Dedifferentiated amniotic fluid mesenchymal stem cell (primary cell): Measurements from ENCODE around the gene LIPC.
A peak's percentile ranks its signal among the peaks of the same experiment; 100 is the strongest.

Source experiments
- DNase-seq: peaks from one replicate; pipeline ENCODE4 v3.0.0-alpha.2; 2016; ENCODE audit errors: extremely low spot score

LIPC gene

DNA sequence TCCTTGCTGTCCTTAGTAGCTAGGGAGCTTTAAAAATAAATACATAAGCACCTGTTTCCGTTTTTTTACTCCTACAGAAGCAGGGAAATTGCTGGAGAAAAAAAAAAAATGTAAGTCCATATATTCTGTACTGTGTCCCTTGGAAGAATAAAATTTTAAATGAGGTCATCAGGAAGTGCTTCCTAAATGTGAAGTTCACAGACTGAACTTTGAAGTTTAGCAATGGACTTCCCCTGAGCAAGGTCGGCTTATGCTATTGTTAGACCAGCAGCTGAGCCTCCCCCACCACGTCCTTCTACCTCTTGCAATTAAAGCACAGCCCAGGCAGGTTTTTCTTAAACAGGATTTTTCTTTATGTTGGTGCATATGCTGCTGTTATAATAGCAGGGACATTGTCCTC, 26.3 kb downstream of the LIPC start:
- DNase-seq, result no peak

- DNase-seq, result no peak
Measured at GRCh38 chr15:58459045-58459444, 27.3 kb downstream of the LIPC start.

- DNase-seq, result no peak
Measured at GRCh38 chr15:58459560-58459959, 27.8 kb downstream of the LIPC start.

GRCh38 chr15:58460116-58460790, 28.5 kb downstream of the LIPC start:
- DNase-seq, result no peak

GRCh38 chr15:58460872-58461271, 29.1 kb downstream of the LIPC start:
- no peak for DNase-seq

GRCh38 chr15:58462547-58462946, 30.8 kb downstream of the LIPC start:
- DNase-seq, result no peak

- no peak for DNase-seq
Measured at GRCh38 chr15:58462973-58463663, 31.3 kb downstream of the LIPC start.

GRCh38 chr15:58463815-58464650, 32.2 kb downstream of the LIPC start:
- no peak for DNase-seq

DNA sequence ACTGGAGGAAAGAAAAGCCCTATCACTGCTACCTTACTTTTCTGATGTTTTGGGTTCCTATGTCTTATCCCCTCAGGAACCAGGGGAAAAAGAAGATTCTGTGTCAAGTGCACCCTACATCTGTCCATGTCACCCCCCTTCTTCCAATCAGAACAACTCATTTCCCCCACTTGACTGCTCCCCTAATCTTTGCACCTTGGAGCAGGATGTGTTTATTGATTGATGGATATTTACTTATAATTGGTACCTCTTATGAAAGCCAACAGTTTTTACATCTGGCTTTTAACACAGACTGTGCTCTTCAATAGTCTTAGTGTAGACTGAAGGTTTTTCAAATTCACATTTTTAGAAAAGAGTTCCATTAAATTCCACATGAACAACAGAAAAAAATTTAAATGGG, 33.3 kb downstream of the LIPC start:
- DNase-seq, result no peak

GRCh38 chr15:58465866-58466517, 34.2 kb downstream of the LIPC start:
- no peak for DNase-seq

- no peak for DNase-seq
Measured at GRCh38 chr15:58466566-58466965, 34.8 kb downstream of the LIPC start.

DNA sequence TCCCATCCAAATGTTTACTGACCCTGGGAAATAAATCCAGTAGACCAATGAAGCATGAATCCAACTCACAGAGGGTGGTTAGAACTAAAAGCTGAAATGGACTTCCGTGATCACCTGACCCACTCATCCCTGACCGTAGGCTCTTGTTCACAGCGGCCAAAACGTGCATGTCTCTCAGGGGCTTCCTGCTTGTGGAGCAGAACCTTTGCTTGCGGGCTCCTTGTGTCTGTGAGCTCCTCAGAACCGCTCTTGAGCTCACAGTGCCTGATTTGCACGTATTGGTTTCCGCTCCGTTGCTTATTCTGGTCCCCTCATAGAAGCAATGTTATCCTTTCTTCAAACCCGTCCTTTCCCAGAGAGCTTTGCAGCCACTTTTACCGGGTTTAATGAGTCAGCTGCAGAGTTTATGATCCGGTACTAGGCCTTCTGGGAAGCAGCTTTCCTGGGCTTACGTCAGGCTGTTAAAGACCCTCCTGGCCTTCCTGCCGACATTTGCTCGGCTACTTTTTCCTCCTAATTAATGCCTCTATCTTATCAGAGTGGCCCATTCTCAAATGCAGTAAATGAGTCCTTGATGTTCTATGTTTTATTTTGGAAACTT, 35.4 kb downstream of the LIPC start:
- no peak for DNase-seq

GRCh38 chr15:58467722-58468423, 36.1 kb downstream of the LIPC start:
- no peak for DNase-seq

DNA sequence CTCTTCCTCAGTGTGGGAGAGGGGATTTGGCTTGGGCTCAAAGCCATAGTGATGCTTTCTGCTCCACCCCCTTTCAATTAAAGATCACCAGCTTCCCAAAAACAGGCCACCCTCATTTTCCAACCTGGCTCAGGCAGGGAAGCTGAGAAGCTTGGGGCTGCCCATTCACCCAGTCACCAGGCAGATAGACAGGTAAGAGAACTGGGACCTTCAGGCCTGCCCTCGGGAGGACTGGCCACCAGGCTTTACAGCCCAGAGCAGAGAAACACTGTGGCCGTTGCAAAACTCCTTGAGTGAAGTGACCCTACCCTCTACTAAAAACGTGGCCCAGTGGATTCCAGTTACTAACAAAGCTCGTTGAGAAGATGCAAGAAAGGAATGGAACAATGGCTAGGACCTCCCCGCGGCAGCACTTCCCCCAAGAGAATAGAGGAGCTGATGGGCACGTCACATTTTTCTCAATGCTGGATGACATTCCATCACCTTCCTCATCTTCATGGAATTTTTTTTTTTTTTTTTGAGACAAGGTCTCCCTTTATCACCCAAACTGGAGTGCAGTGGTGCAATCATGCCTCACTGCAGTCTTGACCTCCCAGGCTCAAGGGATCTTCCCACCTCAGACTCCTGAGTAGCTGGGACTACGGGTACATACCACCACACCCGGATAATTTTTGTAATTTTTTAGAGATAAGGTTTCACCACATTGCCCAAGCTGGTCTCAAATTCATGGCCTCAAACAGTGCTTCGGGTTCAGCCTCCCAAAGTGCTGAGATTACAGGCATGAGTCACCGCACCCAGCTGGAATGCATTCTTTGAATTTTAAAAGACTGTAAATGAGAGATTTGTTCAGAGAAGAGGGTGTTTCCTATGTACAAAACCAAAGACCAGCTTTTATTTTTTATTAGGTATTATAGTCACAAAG, 37.9 kb downstream of the LIPC start:
- peak; percentile 92 for DNase-seq

- no peak for DNase-seq
Measured at GRCh38 chr15:58471348-58471747, 39.6 kb downstream of the LIPC start.

GRCh38 chr15:58472221-58472620, 40.4 kb downstream of the LIPC start:
- DNase-seq, result no peak

DNA sequence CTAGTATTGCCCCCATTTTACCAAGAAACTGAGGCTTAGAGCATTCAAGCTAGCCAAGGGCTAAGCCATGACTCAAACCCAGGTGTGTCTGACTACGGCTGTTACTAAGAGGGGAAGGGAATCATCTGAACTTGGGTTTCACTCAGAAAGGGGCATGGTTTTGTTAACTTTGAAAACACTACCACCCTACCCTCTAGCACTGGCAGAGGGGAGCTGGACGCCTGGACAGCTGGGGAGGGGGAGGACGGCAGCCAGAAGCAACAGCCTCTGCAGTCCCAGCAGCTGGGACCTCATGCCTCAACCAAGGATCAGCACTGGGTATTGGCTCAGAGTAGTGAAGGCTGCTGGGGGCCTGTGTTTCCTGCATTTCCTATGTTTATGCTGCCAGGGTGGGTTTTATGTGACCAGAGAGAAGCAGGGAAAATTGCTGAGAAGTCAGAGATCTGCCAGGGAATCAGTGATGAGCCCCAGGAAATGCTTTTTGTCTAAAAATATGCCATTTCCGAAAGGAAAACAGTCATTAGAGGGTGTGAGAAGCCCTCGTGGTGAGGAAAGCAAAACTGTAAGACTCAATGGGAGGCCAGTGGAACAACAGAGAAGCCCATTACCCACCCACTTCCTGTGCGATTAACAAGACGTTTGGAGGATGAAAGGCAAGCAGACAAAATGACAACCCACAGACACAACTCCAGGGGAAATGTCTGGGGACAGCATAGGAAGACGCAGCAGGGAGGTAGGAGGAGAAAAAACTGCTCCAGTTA, 41.2 kb downstream of the LIPC start:
- DNase-seq, result no peak

DNA sequence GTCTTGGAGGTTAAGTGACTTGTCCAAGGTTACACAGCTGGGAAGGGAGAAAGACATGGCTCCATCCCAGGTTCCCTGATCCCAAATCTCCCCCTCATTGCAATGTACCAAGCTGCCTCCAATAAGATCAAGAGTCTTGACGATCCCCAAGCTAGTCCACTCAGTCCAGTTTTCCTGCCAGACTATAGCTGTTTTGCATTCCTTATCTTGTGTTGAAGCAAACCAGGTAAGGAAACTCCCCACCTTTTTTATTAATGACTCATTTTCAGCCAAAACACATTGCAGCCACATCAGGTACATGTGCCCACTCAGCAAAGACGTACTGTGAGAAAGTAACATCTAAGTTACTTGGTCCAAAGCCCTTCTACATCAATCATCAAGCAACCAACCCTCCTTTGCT, 41.9 kb downstream of the LIPC start:
- peak; percentile 45 for DNase-seq

DNA sequence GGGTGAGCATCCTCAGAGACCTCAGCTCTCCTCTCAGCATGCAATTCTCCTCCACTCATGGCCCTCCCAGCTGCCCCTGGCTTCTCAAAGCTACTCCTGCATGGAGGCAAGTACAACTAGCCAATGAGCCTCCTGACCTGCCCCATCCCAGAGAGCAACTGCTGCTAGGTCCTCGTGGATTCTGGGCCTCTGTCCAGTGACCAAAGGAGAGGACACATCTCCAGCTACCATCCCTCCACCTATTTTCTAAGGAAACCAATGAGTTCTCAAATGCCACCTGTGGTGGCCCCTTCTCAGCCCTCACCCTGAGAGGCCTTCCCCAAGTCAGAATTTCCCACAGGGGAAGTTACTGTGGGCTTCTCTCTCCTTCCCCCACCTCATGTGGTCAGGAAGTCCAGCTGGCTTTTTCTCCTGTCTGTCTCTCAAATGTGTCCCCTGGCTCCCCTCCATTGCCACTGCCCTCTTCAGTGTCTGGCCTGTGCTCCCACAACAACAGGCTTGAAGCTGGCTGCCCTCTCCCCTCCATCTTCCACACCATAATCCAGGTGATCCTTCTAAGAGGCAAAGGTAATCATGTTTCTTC, 43.0 kb downstream of the LIPC start:
- DNase-seq, result no peak
